GM19035 (cell line): ENCODE data around the gene NLGN1.
"Not testable (repeated sequence)": the region's sequence is repeated elsewhere in the genome, so short reads cannot be mapped to it uniquely, and the experiment has no call there.

Experiments used
- ATAC-seq: cut with Tn5 transposase; IDR thresholded peaks from one replicate; pipeline ENCODE4 v1.9.1; 2021; ENCODE audit not compliant: unreplicated experiment

The NLGN1 gene

GRCh38 chr3:173397161-173398110 is at the start of gene NLGN1:
Gene NLGN1 (plus strand): TSS chr3:173397744.
- ATAC-seq, result no peak

GRCh38 chr3:173351886-173352285 is 45.7 kb upstream of the NLGN1 start:
- ATAC-seq, result no peak

- not testable (repeated sequence) for ATAC-seq
These were observed 44.4 kb upstream of the NLGN1 start for GRCh38 chr3:173353137-173353536.

GRCh38 chr3:173354124-173354523 is 43.4 kb upstream of the NLGN1 start:
- no peak for ATAC-seq

GRCh38 chr3:173371848-173372487 is 25.6 kb upstream of the NLGN1 start:
- no peak for ATAC-seq

- ATAC-seq, result no peak
These were observed 16.9 kb upstream of the NLGN1 start for GRCh38 chr3:173380681-173381080.

- ATAC-seq, result not testable (repeated sequence)
These were observed 15.6 kb upstream of the NLGN1 start for GRCh38 chr3:173381936-173382335.

GRCh38 chr3:173395073-173395411 is 2.5 kb upstream of the NLGN1 start:
- ATAC-seq, result peak; percentile 42

- peak; percentile 98 for ATAC-seq
These were observed 1.9 kb upstream of the NLGN1 start for GRCh38 chr3:173395412-173396181.

GRCh38 chr3:173396191-173397041 is 1.1 kb upstream of the NLGN1 start:
- ATAC-seq, result no peak

GRCh38 chr3:173398111-173398479 is 551 bp downstream of the NLGN1 start:
- no peak for ATAC-seq

- no peak for ATAC-seq
These were observed 1.5 kb downstream of the NLGN1 start for GRCh38 chr3:173399044-173399443.

GRCh38 chr3:173401369-173401768 is 3.8 kb downstream of the NLGN1 start:
- ATAC-seq, result no peak

GRCh38 chr3:173402656-173403055 is 5.1 kb downstream of the NLGN1 start:
- no peak for ATAC-seq

GRCh38 chr3:173403376-173403775 is 5.8 kb downstream of the NLGN1 start:
- ATAC-seq, result no peak

- no peak for ATAC-seq
These were observed 6.6 kb downstream of the NLGN1 start for GRCh38 chr3:173404156-173404555.

- ATAC-seq, result no peak
These were observed 12.9 kb downstream of the NLGN1 start for GRCh38 chr3:173410436-173410835.

- ATAC-seq, result no peak
These were observed 13.3 kb downstream of the NLGN1 start for GRCh38 chr3:173410849-173411248.

GRCh38 chr3:173411375-173411973 is 13.9 kb downstream of the NLGN1 start:
- ATAC-seq, result no peak

- ATAC-seq, result no peak
These were observed 18.5 kb downstream of the NLGN1 start for GRCh38 chr3:173416070-173416469.
